Measurements from ENCODE around the gene PRR20A.
"Not testable (repeated sequence)": the region's sequence is repeated elsewhere in the genome, so short reads cannot be mapped to it uniquely, and the experiment has no call there.

The PRR20A gene

GRCh38 chr13:57140235-57140968 is at the start of gene PRR20A:
TSS of gene PRR20A (plus strand) at chr13:57140918. CDS start at chr13:57141305, 387 bp downstream.
- H3K4me3 ChIP-seq (ENCODE audit: insufficient read length, low read depth); H3K9ac ChIP-seq (ENCODE audit: insufficient read length, low read depth); H3K4me1 ChIP-seq (ENCODE audit: insufficient read depth, insufficient read length); H3K9me3 ChIP-seq (ENCODE audit: insufficient read depth, low read length); H3K27me3 ChIP-seq (ENCODE audit: insufficient read depth, insufficient read length); DNase-seq (ENCODE audit: low read depth, low spot score); H3K36me3 ChIP-seq (ENCODE audit: insufficient read depth, insufficient read length, low read length): not testable (repeated sequence)

GRCh38 chr13:57114945-57115344 is 25.8 kb upstream of the PRR20A start:
- Histone ChIP-seq H3K4me3 (ENCODE audit: insufficient read length, low read depth) (no peak overlapping the region), H3K27me3 (ENCODE audit: insufficient read depth, insufficient read length) (no peaks in the 10 kb centered on the region), H3K4me1 (ENCODE audit: insufficient read depth, insufficient read length) (no peaks in the 10 kb centered on the region), H3K36me3 (ENCODE audit: insufficient read depth, insufficient read length, low read length) (no peaks in the 10 kb centered on the region), H3K9me3 (ENCODE audit: insufficient read depth, low read length) (no peaks in the 10 kb centered on the region), H3K9ac (ENCODE audit: insufficient read length, low read depth) (no peak overlapping the region)
- TF ChIP-seq YY1 (IDR thresholded peaks at IDR 0.05; ENCODE audit: insufficient read depth, insufficient read length) (no peak), ZNF274 (IDR thresholded peaks at IDR 0.05; ENCODE audit: low read depth, low read length) (no peak), SUZ12 (IDR thresholded peaks at IDR 0.05; ENCODE audit: extremely low read depth, insufficient read depth, insufficient read length) (no peak)
- DNase-seq (ENCODE audit: low read depth, low spot score) = no peak

- H3K4me1 ChIP-seq (ENCODE audit: insufficient read depth, insufficient read length) = no peaks in the 10 kb centered on the region
- no peak overlapping the region for H3K4me3 ChIP-seq (ENCODE audit: insufficient read length, low read depth)
- H3K36me3 ChIP-seq (ENCODE audit: insufficient read depth, insufficient read length, low read length) = no peaks in the 10 kb centered on the region
- no peak for DNase-seq (ENCODE audit: low read depth, low spot score)
- no peak overlapping the region for H3K9ac ChIP-seq (ENCODE audit: insufficient read length, low read depth)
- H3K9me3 ChIP-seq (ENCODE audit: insufficient read depth, low read length) = no peaks in the 10 kb centered on the region
- no peaks in the 10 kb centered on the region for H3K27me3 ChIP-seq (ENCODE audit: insufficient read depth, insufficient read length)
- TF ChIP-seq YY1 (IDR thresholded peaks at IDR 0.05; ENCODE audit: insufficient read depth, insufficient read length) (no peak), ZNF274 (IDR thresholded peaks at IDR 0.05; ENCODE audit: low read depth, low read length) (no peak), SUZ12 (IDR thresholded peaks at IDR 0.05; ENCODE audit: extremely low read depth, insufficient read depth, insufficient read length) (no peak)
These were observed 17.0 kb upstream of the PRR20A start for GRCh38 chr13:57123681-57124080.

- no peak for DNase-seq (ENCODE audit: low read depth, low spot score)
- TF ChIP-seq YY1 (IDR thresholded peaks at IDR 0.05; ENCODE audit: insufficient read depth, insufficient read length) (no peak), ZNF274 (IDR thresholded peaks at IDR 0.05; ENCODE audit: low read depth, low read length) (no peak)
- H3K9me3 ChIP-seq (ENCODE audit: insufficient read depth, low read length) = no peaks in the 10 kb centered on the region
- no peaks in the 10 kb centered on the region for H3K27me3 ChIP-seq (ENCODE audit: insufficient read depth, insufficient read length)
- H3K4me1 ChIP-seq (ENCODE audit: insufficient read depth, insufficient read length) = no peaks in the 10 kb centered on the region
- H3K9ac ChIP-seq (ENCODE audit: insufficient read length, low read depth) = no peak overlapping the region
- H3K36me3 ChIP-seq (ENCODE audit: insufficient read depth, insufficient read length, low read length) = no peaks in the 10 kb centered on the region
- H3K4me3 ChIP-seq (ENCODE audit: insufficient read length, low read depth) = no peak overlapping the region
These were observed 11.8 kb upstream of the PRR20A start for GRCh38 chr13:57128909-57129308.

DNA sequence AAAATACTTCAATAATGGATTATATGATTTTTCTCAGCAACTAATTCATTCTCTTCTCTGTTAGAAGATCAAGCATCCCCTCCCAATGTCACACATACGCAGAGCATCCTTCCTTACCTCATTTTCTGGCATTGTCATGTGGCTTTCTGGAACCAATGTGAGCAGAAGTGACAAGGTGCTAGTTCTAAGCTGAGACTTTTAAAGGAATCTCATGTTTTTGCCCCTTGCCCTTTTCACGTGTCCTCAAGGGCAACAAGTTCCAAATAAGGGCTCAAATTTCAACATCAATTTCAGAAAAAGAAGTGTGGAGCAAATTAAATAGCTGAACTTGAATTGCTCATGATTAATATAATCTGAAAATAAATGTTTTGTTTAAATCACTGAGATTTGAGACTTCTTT is 4.6 kb upstream of the PRR20A start:
- TF ChIP-seq YY1 (IDR thresholded peaks at IDR 0.05; ENCODE audit: insufficient read depth, insufficient read length) (no peak), ZNF274 (IDR thresholded peaks at IDR 0.05; ENCODE audit: low read depth, low read length) (no peak), SUZ12 (IDR thresholded peaks at IDR 0.05; ENCODE audit: extremely low read depth, insufficient read depth, insufficient read length) (no peak)
- H3K36me3 ChIP-seq (ENCODE audit: insufficient read depth, insufficient read length, low read length) = no peaks in the 10 kb centered on the region
- H3K9me3 ChIP-seq (ENCODE audit: insufficient read depth, low read length) = no peaks in the 10 kb centered on the region
- no peak overlapping the region for H3K4me3 ChIP-seq (ENCODE audit: insufficient read length, low read depth)
- H3K4me1 ChIP-seq (ENCODE audit: insufficient read depth, insufficient read length) = no peaks in the 10 kb centered on the region
- no peak overlapping the region for H3K9ac ChIP-seq (ENCODE audit: insufficient read length, low read depth)
- no peaks in the 10 kb centered on the region for H3K27me3 ChIP-seq (ENCODE audit: insufficient read depth, insufficient read length)
- no peak for DNase-seq (ENCODE audit: low read depth, low spot score)

GRCh38 chr13:57137585-57137984 is 3.1 kb upstream of the PRR20A start:
- Histone ChIP-seq H3K27me3 (ENCODE audit: insufficient read depth, insufficient read length) (no peaks in the 10 kb centered on the region), H3K4me3 (ENCODE audit: insufficient read length, low read depth) (no peak overlapping the region), H3K9me3 (ENCODE audit: insufficient read depth, low read length) (no peaks in the 10 kb centered on the region), H3K9ac (ENCODE audit: insufficient read length, low read depth) (no peak overlapping the region), H3K36me3 (ENCODE audit: insufficient read depth, insufficient read length, low read length) (no peaks in the 10 kb centered on the region), H3K4me1 (ENCODE audit: insufficient read depth, insufficient read length) (no peaks in the 10 kb centered on the region)
- DNase-seq (ENCODE audit: low read depth, low spot score) = no peak
- TF ChIP-seq YY1 (IDR thresholded peaks at IDR 0.05; ENCODE audit: insufficient read depth, insufficient read length) = no peak
- no peak for TF ChIP-seq SUZ12 (IDR thresholded peaks at IDR 0.05; ENCODE audit: extremely low read depth, insufficient read depth, insufficient read length)
- TF ChIP-seq ZNF274 (IDR thresholded peaks at IDR 0.05; ENCODE audit: low read depth, low read length) = no peak

- no peak for DNase-seq (ENCODE audit: low read depth, low spot score)
- Histone ChIP-seq H3K9me3 (ENCODE audit: insufficient read depth, low read length) (no peaks in the 10 kb centered on the region), H3K27me3 (ENCODE audit: insufficient read depth, insufficient read length) (no peaks in the 10 kb centered on the region), H3K4me3 (ENCODE audit: insufficient read length, low read depth) (no peak overlapping the region), H3K4me1 (ENCODE audit: insufficient read depth, insufficient read length) (no peaks in the 10 kb centered on the region), H3K36me3 (ENCODE audit: insufficient read depth, insufficient read length, low read length) (no peaks in the 10 kb centered on the region), H3K9ac (ENCODE audit: insufficient read length, low read depth) (no peak overlapping the region)
- TF ChIP-seq ZNF274 (IDR thresholded peaks at IDR 0.05; ENCODE audit: low read depth, low read length) (no peak), YY1 (IDR thresholded peaks at IDR 0.05; ENCODE audit: insufficient read depth, insufficient read length) (no peak), SUZ12 (IDR thresholded peaks at IDR 0.05; ENCODE audit: extremely low read depth, insufficient read depth, insufficient read length) (no peak)
These were observed 1.7 kb upstream of the PRR20A start for GRCh38 chr13:57138988-57139387.

- not testable (repeated sequence) for H3K36me3 ChIP-seq (ENCODE audit: insufficient read depth, insufficient read length, low read length); H3K4me1 ChIP-seq (ENCODE audit: insufficient read depth, insufficient read length); H3K9me3 ChIP-seq (ENCODE audit: insufficient read depth, low read length); H3K27me3 ChIP-seq (ENCODE audit: insufficient read depth, insufficient read length); H3K4me3 ChIP-seq (ENCODE audit: insufficient read length, low read depth); H3K9ac ChIP-seq (ENCODE audit: insufficient read length, low read depth); DNase-seq (ENCODE audit: low read depth, low spot score)
These were observed 937 bp upstream of the PRR20A start for GRCh38 chr13:57139781-57140180.

DNA sequence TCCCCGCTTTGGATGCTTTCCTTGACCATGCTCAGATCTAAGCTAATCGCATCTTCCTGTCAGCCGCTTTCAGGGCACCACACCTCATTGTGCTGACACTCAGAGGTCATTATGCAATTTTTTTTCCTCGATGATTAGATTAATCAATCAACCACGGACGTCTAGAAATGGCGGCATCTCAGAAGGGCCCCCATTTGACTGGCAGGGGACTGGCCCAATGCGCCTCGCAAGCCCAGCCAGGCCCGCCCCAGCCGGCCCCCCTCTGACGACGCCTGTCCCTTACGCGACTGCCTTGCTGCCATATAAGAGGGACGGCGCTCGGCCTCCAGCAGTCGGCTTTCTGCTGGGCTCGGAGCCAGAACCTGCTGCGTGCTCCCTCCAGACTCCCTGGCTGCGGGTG is 6.5 kb downstream of the PRR20A start, which contains the start of gene PRR20B:
PRR20B (plus strand) TSS at position 301 of the 400 bp plus-strand sequence. CDS start 387 bp downstream, outside the sequence.
- not testable (repeated sequence) for H3K9me3 ChIP-seq (ENCODE audit: insufficient read depth, low read length); H3K27me3 ChIP-seq (ENCODE audit: insufficient read depth, insufficient read length); DNase-seq (ENCODE audit: low read depth, low spot score); H3K36me3 ChIP-seq (ENCODE audit: insufficient read depth, insufficient read length, low read length); H3K9ac ChIP-seq (ENCODE audit: insufficient read length, low read depth); H3K4me1 ChIP-seq (ENCODE audit: insufficient read depth, insufficient read length); H3K4me3 ChIP-seq (ENCODE audit: insufficient read length, low read depth)

DNA sequence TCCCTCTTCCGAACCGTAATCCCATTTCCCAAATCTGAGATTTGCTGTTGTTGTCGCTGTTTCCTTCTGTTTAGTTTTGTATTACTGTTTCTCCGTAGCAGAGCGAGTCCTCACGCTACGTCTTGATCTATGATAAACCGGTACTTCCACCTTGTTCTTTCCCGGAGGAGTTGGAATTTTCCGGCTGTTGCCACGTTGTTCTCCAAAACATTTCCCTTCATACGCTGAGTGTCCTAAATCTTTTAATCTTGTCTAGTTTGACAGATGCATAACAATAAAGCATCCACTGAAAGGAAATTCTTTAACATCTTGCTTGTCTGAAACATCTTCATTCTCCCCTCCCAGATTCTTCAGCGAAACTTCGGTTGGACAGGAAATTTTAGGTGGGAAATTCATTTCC is 7.4 kb downstream of the PRR20A start:
- not testable (repeated sequence) for H3K9me3 ChIP-seq (ENCODE audit: insufficient read depth, low read length)

More for the DNA sequence above, 7.4 kb downstream of the PRR20A start:
- H3K36me3 ChIP-seq (ENCODE audit: insufficient read depth, insufficient read length, low read length); H3K4me1 ChIP-seq (ENCODE audit: insufficient read depth, insufficient read length); DNase-seq (ENCODE audit: low read depth, low spot score); H3K4me3 ChIP-seq (ENCODE audit: insufficient read length, low read depth); H3K27me3 ChIP-seq (ENCODE audit: insufficient read depth, insufficient read length); H3K9ac ChIP-seq (ENCODE audit: insufficient read length, low read depth): not testable (repeated sequence)
